PC-9 (cell line): ENCODE data around the gene GIMAP8. TPM values are rescaled to one million over a fixed set of nuclear protein-coding genes. Genes with fewer than 3 reads are reported as not detected.
"Not testable (repeated sequence)": the region's sequence is repeated elsewhere in the genome, so short reads cannot be mapped to it uniquely, and the experiment has no call there.

Source experiments
- BruUV-seq: library from RNA; stranded (reverse); fragments of 400-500 nt; replicated peaks from 2 replicates; lab custom pipeline; 2021; lab: Mats Ljungman, UMichigan
- CTCF ChIA-PET: fragments of 300-600 bp; sonication (Branson Sonifier 250); formaldehyde crosslinking; loops from one replicate; lab custom pipeline; 2022; ENCODE audit warnings: antibody characterized with exemption; lab: Charles Lee
- POLR2A ChIA-PET: fragments of 300-600 bp; sonication (Branson Sonifier 250); formaldehyde crosslinking; loops from one replicate; lab custom pipeline; 2022; ENCODE audit warnings: antibody characterized with exemption; ENCODE audit not compliant: unreplicated experiment; lab: Charles Lee
- DNase-seq, 2 experiments: peaks; one replicate each; pipeline versions ENCODE4 v3.0.0 to v3.0.0-alpha.2; 2015 to 2022; ENCODE audit warnings: mixed read lengths in 1 of 2
- H2AFZ ChIP-seq: fragments of 200-600 bp; sonication (generic); 2 replicates; pipeline ENCODE4 v1.8.1; 2017; ENCODE audit warnings: antibody characterized with exemption
- H3F3A ChIP-seq: fragments of 200-600 bp; sonication (generic); 2 replicates; pipeline ENCODE4 v1.8.1; 2017; ENCODE audit warnings: antibody characterized with exemption, mild to moderate bottlenecking, low read depth; ENCODE audit not compliant: insufficient read depth
- H3K27ac ChIP-seq: fragments of 200-600 bp; sonication (generic); 2 replicates; pipeline ENCODE4 v1.6.1; 2016; ENCODE audit warnings: mixed run types
- H3K27me3 ChIP-seq: fragments of 200-600 bp; sonication (generic); 2 replicates; pipeline ENCODE4 v1.6.1; 2016; ENCODE audit warnings: low read depth, mixed run types; ENCODE audit not compliant: insufficient read depth
- H3K36me3 ChIP-seq: fragments of 200-600 bp; sonication (generic); 2 replicates; pipeline ENCODE4 v1.6.1; 2016; ENCODE audit warnings: low read depth, mixed run types
- H3K4me1 ChIP-seq: fragments of 200-600 bp; sonication (generic); replicated peaks from 2 replicates; pipeline ENCODE4 v1.6.1; 2016; ENCODE audit warnings: mixed run types; ENCODE audit not compliant: insufficient read depth
- H3K4me2 ChIP-seq: fragments of 200-600 bp; sonication (generic); 2 replicates; pipeline ENCODE4 v1.6.1; 2017; ENCODE audit warnings: mixed run types
- H3K4me3 ChIP-seq: fragments of 200-600 bp; sonication (generic); 2 replicates; pipeline ENCODE4 v1.6.1; 2016; ENCODE audit warnings: mixed run types
- H3K79me2 ChIP-seq: fragments of 200-600 bp; sonication (generic); 2 replicates; pipeline ENCODE4 v1.6.1; 2017; ENCODE audit warnings: low read depth, mixed run types
- H3K9me2 ChIP-seq: fragments of 200-600 bp; sonication (generic); 2 replicates; pipeline ENCODE4 v1.8.1; 2017; ENCODE audit warnings: mild to moderate bottlenecking; ENCODE audit not compliant: insufficient read depth
- H3K9me3 ChIP-seq: fragments of 200-600 bp; sonication (generic); 2 replicates; pipeline ENCODE4 v1.8.1; 2016; ENCODE audit warnings: low read depth; ENCODE audit not compliant: insufficient read depth
- H4K20me1 ChIP-seq: fragments of 200-600 bp; sonication (generic); 2 replicates; pipeline ENCODE4 v1.8.1; 2017; ENCODE audit not compliant: insufficient read depth
- EZH2 ChIP-seq: fragments of 200-600 bp; sonication (generic); IDR thresholded peaks from 2 replicates; pipeline ENCODE4 v1.8.0; 2017; ENCODE audit warnings: antibody characterized with exemption, low read depth
- intact Hi-C: fragments of 100-400 bp; cut with micrococcal nuclease; formaldehyde crosslinking; loops from one replicate; pipeline ENCODE4 v1.10.0; 2022; ENCODE audit not compliant: unreplicated experiment
- total RNA-seq: library from RNA; stranded (reverse); gene quantifications from 2 replicates; pipeline ENCODE4 v1.2.3, GENCODE V29; 2021
- TF ChIP-seq, protein P1 (sequence below): fragments of 200-600 bp; sonication (generic); conservative IDR thresholded peaks from 2 replicates; pipeline ENCODE4 v1.6.1; 2017; ENCODE audit warnings: mixed run types, antibody characterized with exemption, mild to moderate bottlenecking, moderate library complexity

Gene GIMAP8
- total RNA-seq, 1 experiment from 2014 or later = not detected

DNA sequence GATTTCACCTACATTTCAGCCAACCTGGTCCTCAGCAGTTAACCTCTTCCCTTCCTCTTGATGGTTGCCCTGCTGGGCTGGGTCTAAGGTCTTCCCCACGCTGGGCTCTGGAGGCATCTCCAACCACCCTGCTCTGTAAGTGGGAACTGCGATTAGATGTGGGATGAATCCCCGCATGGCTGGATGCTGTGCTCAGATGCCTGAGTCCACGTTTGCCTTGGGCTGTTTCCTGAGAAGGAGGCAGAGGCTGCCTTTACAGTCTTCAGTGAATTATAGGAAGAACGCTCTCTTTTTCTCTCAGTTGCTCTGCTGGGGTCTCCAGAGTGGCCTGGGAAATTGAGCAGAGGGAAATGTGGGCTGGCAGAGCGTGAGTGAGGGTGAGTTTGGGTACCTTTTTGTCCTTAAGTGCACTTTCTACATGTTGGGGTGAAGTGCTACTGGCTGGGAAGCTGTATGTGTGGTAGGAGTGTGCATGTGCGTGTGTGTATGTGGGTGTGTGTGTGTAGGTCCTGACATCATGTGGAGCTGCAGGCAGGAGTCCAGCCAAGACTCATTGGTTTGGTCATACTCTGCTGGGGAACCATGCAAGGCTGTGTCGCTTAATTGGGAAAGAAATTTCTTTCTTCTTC, 1.5 kb downstream of the GIMAP8 start:
- Histone ChIP-seq H3K36me3 (no peaks in the 10 kb centered on the region), H4K20me1 (no peaks in the 10 kb centered on the region), H3K79me2 (no peaks in the 10 kb centered on the region), H3K4me2 (no peak overlapping the region), H3F3A (no peaks in the 10 kb centered on the region), H2AFZ (no peak overlapping the region), H3K27ac (no peak overlapping the region), H3K9me2 (no peaks in the 10 kb centered on the region), H3K4me3 (no peak overlapping the region), H3K4me1 (no peaks in the 10 kb centered on the region), H3K9me3 (peaks cover 6% of the 10 kb centered on the region; the same call in 1 of the 2 replicates), H3K27me3 (peaks cover 95% of the 10 kb centered on the region)
- intact Hi-C loops = no loop called here
- ChIA-PET POLR2A (no interaction called here), CTCF (no interaction called here)
- DNase-seq = no peak
- BruUV-seq = no TSS peak
- no peak for TF ChIP-seq EZH2
- TF ChIP-seq, protein P1, sequence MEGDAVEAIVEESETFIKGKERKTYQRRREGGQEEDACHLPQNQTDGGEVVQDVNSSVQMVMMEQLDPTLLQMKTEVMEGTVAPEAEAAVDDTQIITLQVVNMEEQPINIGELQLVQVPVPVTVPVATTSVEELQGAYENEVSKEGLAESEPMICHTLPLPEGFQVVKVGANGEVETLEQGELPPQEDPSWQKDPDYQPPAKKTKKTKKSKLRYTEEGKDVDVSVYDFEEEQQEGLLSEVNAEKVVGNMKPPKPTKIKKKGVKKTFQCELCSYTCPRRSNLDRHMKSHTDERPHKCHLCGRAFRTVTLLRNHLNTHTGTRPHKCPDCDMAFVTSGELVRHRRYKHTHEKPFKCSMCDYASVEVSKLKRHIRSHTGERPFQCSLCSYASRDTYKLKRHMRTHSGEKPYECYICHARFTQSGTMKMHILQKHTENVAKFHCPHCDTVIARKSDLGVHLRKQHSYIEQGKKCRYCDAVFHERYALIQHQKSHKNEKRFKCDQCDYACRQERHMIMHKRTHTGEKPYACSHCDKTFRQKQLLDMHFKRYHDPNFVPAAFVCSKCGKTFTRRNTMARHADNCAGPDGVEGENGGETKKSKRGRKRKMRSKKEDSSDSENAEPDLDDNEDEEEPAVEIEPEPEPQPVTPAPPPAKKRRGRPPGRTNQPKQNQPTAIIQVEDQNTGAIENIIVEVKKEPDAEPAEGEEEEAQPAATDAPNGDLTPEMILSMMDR = no peak

GRCh38 chr7:150453181-150453580, 2.8 kb downstream of the GIMAP8 start:
- no peaks in the 10 kb centered on the region for H3K9me2 ChIP-seq
- H2AFZ ChIP-seq = no peak overlapping the region
- TF ChIP-seq, protein P1 = no peak
- CTCF ChIA-PET = no interaction called here
- no peaks in the 10 kb centered on the region for H3K79me2 ChIP-seq
- no peaks in the 10 kb centered on the region for H3K36me3 ChIP-seq
- H3K27me3 ChIP-seq = peaks cover 82% of the 10 kb centered on the region
- H3K27ac ChIP-seq = no peak overlapping the region
- no peaks in the 10 kb centered on the region for H3F3A ChIP-seq
- DNase-seq = no peak
- no peak overlapping the region for H3K4me2 ChIP-seq
- no peaks in the 10 kb centered on the region for H4K20me1 ChIP-seq
- no peaks in the 10 kb centered on the region for H3K4me1 ChIP-seq
- POLR2A ChIA-PET = no interaction called here
- no peak overlapping the region for H3K4me3 ChIP-seq
- intact Hi-C loops = no loop called here
- H3K9me3 ChIP-seq = peaks cover 6% of the 10 kb centered on the region; the same call in 1 of the 2 replicates
- no TSS peak for BruUV-seq

- Histone ChIP-seq H3K36me3 (no peaks in the 10 kb centered on the region), H3K79me2 (no peaks in the 10 kb centered on the region), H4K20me1 (no peaks in the 10 kb centered on the region), H2AFZ (no peak overlapping the region), H3K4me1 (no peaks in the 10 kb centered on the region), H3K4me3 (no peak overlapping the region), H3K27me3 (peaks cover 76% of the 10 kb centered on the region), H3K9me2 (no peaks in the 10 kb centered on the region), H3F3A (no peaks in the 10 kb centered on the region), H3K27ac (no peak overlapping the region), H3K9me3 (peaks cover 6% of the 10 kb centered on the region; the same call in 1 of the 2 replicates), H3K4me2 (no peak overlapping the region)
- POLR2A ChIA-PET = no interaction called here
- intact Hi-C loops = no loop called here
- DNase-seq = no peak
- no TSS peak for BruUV-seq
- CTCF ChIA-PET = no interaction called here
- TF ChIP-seq EZH2 = no peak
- TF ChIP-seq, protein P1 = no peak
Observed at GRCh38 chr7:150453892-150454291, 3.5 kb downstream of the GIMAP8 start.

GRCh38 chr7:150457064-150457463, 6.6 kb downstream of the GIMAP8 start:
- intact Hi-C loops, CTCF ChIA-PET: not testable (repeated sequence)

More at GRCh38 chr7:150457064-150457463, 6.6 kb downstream of the GIMAP8 start:
- H3K9me3 ChIP-seq, H3F3A ChIP-seq, BruUV-seq, H3K79me2 ChIP-seq, DNase-seq, H3K36me3 ChIP-seq, H3K4me2 ChIP-seq, H2AFZ ChIP-seq, H3K27ac ChIP-seq, H3K9me2 ChIP-seq, H3K4me3 ChIP-seq, H4K20me1 ChIP-seq, POLR2A ChIA-PET, H3K4me1 ChIP-seq: not testable (repeated sequence)
- H3K27me3 ChIP-seq = peaks cover 49% of the 10 kb centered on the region
